GM12892 (cell line): ENCODE measurements around the gene USB1.

Experiments
- POLR2AphosphoS5 ChIP-seq: IDR thresholded peaks from 2 replicates; pipeline ENCODE4 v1.6.1; 2011; ENCODE audit warnings: low read depth, low read length, control low read depth
- TAF1 ChIP-seq: IDR thresholded peaks from 2 replicates; pipeline ENCODE4 v1.6.1; 2011; ENCODE audit warnings: low read depth, mild to moderate bottlenecking, control low read depth, low read length, borderline replicate concordance

DNA sequence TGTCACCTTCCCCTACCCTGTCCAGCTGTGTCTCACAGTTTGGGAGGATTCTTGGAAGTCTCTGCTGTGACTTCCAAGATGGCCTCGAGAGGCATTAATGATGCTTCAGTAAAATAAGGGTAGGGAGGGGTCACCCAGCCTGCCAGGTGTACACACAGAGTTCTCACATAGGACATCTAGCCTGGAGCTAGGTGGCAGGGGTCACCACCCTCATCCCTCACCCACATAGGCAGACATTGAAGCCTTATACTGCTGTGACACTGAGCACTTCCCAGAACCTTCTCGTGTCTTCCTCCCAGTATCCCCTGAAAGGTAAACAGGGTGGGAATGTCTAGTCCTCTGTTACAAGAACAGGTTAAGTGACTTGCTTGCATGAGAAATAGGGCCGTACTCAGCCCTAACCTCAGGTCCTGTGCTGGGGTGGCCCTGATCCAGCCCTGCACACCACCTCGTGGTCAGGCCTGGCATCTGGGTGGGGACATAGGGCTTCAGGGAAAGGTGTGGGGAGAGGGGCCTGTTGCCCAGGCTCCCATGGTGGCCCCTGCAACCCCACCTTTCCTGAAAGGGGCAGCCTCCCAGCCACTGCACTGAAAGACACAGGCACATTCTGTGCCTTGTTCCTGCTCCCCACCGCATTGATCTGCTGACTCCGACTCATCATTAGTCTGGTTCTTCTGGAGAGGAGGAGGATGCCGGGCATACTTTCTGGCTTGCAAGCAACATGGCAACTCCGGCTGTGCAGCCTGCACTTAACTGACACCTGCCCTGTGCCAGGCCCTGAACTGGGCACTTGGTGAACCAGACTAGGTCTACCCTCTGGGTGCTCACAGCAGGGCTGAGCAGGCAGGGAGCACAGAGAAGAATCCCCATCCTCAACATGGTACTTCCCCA, 20.7 kb downstream of the USB1 start:
- no peak for TF ChIP-seq TAF1
- TF ChIP-seq POLR2AphosphoS5: no peak
